Measurements from ENCODE around the gene STK10. TPM values are rescaled to one million over a fixed set of nuclear protein-coding genes. Genes with fewer than 3 reads are reported as not detected.
A peak's percentile ranks its signal among the peaks of the same experiment; 100 is the strongest.

Gene STK10
- total and polyA plus RNA-seq, 9 of the 15 experiments (the other 6 are each of a cell fraction or from before 2014, with no cell fraction given), result 0.30 to 6.7 (median 2.4) TPM

GRCh38 chr5:172006321-172007174 is 181.5 kb downstream of the STK10 start, which contains the start of gene FBXW11 (continued):
- TF ChIP-seq HOMEZ (CRISPR knock-in tag; IDR thresholded peaks at IDR 0.05), result no peak
- TF ChIP-seq POLR2G (IDR thresholded peaks at IDR 0.05; ENCODE audit: low read depth, low read length), result peak; percentile 87
- TF ChIP-seq RNF2 (IDR thresholded peaks at IDR 0.05), result no peak
- peak; percentile 94 for TF ChIP-seq POLR2B (IDR thresholded peaks at IDR 0.05; ENCODE audit: low read depth, partially characterized antibody)
- TF ChIP-seq MYC (IDR thresholded peaks at IDR 0.05; ENCODE audit: low read depth, low read length), result peak; percentile 4; the same call in 1 of the 2 replicates
- TF ChIP-seq MYC (CRISPR knock-in tag; IDR thresholded peaks at IDR 0.05; ENCODE audit: borderline replicate concordance, low read depth), result no peak
- TF ChIP-seq MBD1 (CRISPR knock-in tag; IDR thresholded peaks at IDR 0.05), result no peak
- no peak for TF ChIP-seq ADNP (tag; IDR thresholded peaks at IDR 0.05)
- no peak for TF ChIP-seq ZBED1 (IDR thresholded peaks at IDR 0.05)
- no peak for TF ChIP-seq ZNF655 (CRISPR knock-in tag; IDR thresholded peaks at IDR 0.05)
- no peak for TF ChIP-seq ZNF398 (CRISPR knock-in tag; IDR thresholded peaks at IDR 0.05)
- no peak; the same call in 1 of the 2 replicates for TF ChIP-seq HMGXB4 (CRISPR knock-in tag; IDR thresholded peaks at IDR 0.05)
- TF ChIP-seq GABPA (tag; conservative IDR thresholded peaks at IDR 0.05; ENCODE audit: low read depth), result peak; percentile 99
- TF ChIP-seq UBTF (IDR thresholded peaks at IDR 0.05; ENCODE audit: borderline replicate concordance in 1 of 2, low read depth in 2 of 2, low read length in 2 of 2), result peak in 1 of 2 experiments; percentile 79; a peak in 3 of 4 replicates
- no peak for TF ChIP-seq XRCC4 (IDR thresholded peaks at IDR 0.05; ENCODE audit: extremely low read depth, insufficient read depth, insufficient read length)
- TF ChIP-seq COPS2 (conservative IDR thresholded peaks at IDR 0.05), result no peak
